GM10266 (cell line): ENCODE results near the gene PRMT1.

Source experiments
- DNase-seq: peaks from one replicate; pipeline ENCODE4 v3.0.0; 2012; ENCODE audit errors: extremely low spot score
- TF ChIP-seq, protein P1 (sequence below): IDR thresholded peaks from 2 replicates; pipeline ENCODE4 v1.5.1; 2012; ENCODE audit warnings: mild to moderate bottlenecking, low read depth; ENCODE audit not compliant: control insufficient read depth, insufficient read depth; ENCODE audit errors: missing control alignments

Gene PRMT1

DNA sequence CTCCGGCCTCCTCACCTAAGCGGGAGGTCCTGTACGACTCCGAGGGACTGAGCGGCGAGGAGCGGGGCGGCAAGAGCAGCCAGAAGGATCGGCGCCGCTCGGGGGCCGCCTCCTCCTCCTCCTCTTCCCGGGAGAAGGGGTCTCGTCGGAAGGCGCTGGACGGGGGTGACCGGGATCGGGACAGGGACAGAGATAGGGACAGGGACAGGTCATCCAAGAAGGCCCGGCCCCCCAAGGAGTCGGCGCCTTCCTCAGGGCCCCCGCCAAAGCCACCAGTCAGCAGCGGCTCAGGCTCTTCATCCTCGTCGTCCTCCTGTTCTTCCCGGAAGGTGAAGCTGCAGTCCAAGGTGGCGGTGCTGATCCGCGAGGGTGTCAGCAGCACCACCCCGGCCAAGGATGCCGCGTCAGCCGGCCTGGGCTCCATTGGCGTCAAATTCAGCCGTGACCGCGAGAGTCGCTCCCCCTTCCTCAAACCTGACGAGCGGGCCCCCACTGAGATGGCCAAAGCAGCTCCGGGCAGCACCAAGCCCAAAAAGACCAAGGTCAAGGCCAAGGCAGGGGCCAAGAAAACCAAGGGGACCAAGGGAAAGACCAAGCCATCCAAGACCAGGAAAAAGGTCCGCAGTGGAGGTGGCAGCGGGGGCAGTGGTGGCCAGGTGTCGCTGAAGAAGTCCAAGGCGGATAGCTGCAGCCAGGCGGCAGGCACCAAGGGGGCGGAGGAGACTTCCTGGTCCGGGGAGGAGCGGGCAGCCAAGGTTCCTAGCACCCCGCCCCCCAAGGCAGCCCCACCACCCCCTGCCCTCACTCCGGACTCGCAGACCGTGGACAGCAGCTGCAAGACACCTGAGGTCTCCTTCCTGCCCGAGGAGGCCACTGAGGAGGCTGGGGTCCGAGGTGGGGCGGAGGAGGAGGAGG, 24.3 kb upstream of the PRMT1 start:
- TF ChIP-seq, protein P1, sequence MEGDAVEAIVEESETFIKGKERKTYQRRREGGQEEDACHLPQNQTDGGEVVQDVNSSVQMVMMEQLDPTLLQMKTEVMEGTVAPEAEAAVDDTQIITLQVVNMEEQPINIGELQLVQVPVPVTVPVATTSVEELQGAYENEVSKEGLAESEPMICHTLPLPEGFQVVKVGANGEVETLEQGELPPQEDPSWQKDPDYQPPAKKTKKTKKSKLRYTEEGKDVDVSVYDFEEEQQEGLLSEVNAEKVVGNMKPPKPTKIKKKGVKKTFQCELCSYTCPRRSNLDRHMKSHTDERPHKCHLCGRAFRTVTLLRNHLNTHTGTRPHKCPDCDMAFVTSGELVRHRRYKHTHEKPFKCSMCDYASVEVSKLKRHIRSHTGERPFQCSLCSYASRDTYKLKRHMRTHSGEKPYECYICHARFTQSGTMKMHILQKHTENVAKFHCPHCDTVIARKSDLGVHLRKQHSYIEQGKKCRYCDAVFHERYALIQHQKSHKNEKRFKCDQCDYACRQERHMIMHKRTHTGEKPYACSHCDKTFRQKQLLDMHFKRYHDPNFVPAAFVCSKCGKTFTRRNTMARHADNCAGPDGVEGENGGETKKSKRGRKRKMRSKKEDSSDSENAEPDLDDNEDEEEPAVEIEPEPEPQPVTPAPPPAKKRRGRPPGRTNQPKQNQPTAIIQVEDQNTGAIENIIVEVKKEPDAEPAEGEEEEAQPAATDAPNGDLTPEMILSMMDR = no peak
- no peak for DNase-seq

DNA sequence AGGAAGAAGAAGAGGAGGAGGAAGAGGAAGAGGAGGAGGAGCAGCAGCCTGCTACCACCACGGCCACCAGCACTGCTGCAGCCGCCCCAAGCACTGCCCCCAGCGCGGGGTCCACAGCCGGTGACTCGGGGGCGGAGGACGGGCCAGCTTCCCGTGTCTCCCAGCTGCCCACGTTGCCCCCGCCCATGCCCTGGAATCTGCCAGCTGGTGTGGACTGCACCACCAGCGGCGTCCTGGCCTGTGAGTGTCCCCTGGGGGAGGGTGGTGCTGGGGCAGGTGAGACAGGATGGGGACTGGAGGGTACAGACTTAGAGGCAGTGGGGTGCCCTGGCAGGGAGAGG, 23.6 kb upstream of the PRMT1 start:
- TF ChIP-seq, protein P1 = no peak
- DNase-seq = no peak

DNA sequence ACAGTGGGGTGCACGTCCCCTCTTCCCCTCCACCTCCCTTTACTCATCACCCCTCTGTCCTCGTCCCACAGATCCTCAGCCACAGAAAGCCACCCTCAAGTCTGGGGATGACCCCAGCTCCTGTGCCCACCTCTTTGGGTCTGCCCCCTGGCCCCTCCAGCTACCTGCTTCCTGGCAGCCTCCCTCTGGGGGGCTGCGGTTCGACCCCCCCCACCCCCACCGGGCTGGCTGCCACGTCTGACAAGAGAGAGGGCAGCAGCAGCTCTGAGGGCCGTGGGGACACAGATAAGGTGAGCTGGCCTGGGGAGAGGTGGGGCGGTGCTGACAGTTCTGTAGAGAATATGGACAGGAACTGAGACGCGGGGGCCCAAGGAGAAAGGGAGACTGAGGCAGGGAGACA, 22.5 kb upstream of the PRMT1 start:
- TF ChIP-seq, protein P1 = no peak
- no peak for DNase-seq

DNA sequence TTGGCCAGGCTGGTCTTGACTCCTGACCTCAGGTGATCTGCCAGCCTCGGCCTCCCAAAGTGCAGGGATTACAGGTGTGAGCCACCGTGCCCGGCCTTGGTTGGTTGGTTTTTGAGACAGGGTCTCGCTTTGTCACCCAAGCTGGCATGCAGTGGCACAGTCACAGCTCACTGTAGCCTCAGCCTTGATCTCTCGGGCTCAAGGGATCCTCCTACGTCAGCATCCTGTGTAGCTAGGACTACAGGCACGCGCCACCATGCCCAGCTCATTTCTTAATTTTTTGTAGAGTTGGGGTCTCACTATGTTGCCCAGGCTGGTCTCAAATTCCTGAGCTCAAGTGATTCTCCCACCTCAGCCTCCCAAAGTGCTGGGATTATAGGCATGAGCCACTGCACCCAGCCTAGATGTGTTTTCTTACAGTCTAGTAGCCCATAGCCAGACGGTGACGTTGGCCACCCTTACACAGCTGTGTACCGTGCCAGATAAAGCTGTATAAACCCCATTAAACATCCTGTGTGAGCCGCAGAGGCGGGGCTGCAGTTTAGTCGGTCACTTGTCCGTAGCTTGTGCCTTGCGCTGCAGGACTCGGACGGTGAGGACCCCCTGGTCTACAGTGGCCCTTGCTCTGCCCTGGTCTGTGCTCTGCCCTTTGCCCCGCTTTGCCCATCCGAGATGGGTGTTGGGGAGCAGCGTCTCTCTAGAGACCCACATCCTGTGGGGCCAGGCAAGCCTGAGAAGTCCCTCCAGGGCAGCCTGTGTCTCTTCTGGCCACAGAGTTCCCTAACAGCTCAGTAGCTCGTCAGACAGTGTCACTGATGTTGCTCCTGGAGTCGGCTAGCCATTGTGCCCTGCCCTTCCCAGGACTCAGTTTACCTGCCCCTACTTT, 21.3 kb upstream of the PRMT1 start:
- no peak for DNase-seq
- TF ChIP-seq, protein P1 = no peak

DNA sequence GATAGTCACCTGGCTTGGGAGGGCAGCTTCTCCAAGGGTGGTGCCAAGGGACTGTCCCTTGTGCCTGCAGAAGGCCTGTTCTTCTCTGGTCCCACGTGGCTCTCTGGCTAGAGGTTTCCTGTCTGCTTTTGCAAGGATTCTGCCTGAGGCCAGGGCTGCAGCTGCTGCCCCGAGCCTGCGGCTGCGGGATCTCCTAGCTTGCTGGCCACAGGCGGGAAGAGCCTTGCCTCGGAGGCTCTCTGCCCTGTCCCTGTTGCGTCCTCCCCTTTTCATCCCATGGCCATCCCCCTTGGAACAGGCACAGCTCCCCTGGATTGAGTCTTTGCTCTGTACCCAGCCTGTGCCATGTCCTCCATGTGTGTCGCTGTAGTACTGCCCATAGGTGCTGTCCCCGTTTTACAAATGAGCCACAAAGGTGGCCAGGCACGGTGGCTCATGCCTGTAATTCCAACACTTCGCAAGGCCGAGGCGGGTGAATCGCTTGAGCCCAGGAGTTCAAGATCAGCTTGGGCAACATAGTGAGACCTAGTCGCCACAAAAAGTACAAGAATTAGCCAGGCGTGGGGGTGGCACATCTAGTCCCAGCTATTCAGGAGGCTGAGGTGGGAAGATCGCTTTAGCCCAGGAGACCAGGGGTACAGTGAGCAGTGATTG, 20.5 kb upstream of the PRMT1 start:
- TF ChIP-seq, protein P1 = no peak
- no peak for DNase-seq

DNA sequence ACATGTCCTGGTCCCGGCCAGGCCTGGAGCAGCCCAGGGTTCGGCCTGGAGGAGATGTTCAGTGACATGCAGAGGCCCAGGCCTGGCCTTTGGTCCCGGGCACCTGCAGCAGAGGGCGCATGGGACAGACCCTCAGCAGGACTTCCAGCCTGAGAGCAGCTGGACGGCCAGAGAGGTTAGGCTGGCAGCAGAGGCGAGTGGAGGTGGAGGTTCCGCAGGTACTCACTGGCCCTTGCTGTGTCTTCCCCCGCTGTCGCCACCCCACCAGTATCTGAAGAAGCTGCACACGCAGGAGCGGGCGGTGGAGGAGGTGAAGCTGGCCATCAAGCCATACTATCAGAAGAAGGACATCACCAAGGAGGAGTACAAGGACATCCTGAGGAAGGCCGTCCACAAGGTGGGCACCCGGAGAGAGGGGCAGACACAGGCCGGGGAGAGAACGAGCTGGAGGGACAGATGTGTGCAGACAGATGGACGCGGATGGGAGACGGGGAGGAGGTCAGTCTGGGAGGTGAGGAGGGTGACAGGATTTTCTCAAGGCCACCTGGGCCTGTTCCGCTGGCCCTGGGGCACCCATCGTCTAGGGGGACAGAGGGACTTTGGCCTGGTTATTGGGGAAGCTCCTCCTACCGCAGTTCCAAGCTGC, 19.5 kb upstream of the PRMT1 start:
- TF ChIP-seq, protein P1 = no peak
- DNase-seq = no peak
